ENCODE data around the gene MRFAP1L1.

Gene MRFAP1L1

GRCh38 chr4:6716018-6716911 is 6.6 kb upstream of the MRFAP1L1 start, which contains the start of gene BLOC1S4:
TSS of gene BLOC1S4 (plus strand) at chr4:6716174. CDS start at chr4:6716210, 36 bp downstream.
- Mint-ChIP-seq H3K36me3 (peaks cover 4% of the 10 kb centered on the region), H3K4me3 (peak within 1 kb of the TSS; percentile 97), H3K9me3 (no peaks in the 10 kb centered on the region), H3K4me1 (peaks cover 15% of the 10 kb centered on the region), H3K27me3 (no peaks in the 10 kb centered on the region), H3K27ac (peak within 1 kb of the TSS; percentile 94)
- peak; percentile 85 for ATAC-seq (ENCODE audit: low read depth)
- DNase-seq (ENCODE audit: low spot score in 2 of 2) = peak; percentile 85 to 88

DNA sequence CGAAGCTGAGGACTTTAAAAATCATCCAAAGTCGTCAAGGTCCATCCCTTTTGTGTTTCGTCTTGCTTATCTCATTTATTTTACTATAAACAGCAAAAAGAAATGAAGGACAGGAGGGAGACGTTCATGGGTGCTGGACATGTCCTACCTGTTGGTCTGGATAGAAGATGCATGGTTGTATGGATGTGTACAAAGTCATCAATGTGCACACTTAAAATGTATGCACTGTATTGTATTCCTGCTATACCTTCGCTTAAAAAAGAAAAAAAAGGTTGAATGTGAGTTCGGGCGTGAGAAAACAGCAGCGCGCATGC is 6.0 kb upstream of the MRFAP1L1 start:
- peak overlapping the region; percentile 94 for H3K27ac Mint-ChIP-seq
- DNase-seq (ENCODE audit: low spot score in 2 of 2) (no peak), ATAC-seq (ENCODE audit: low read depth) (no peak)
- H3K36me3 Mint-ChIP-seq = peaks cover 4% of the 10 kb centered on the region
- H3K9me3 Mint-ChIP-seq = no peaks in the 10 kb centered on the region
- H3K4me1 Mint-ChIP-seq = peaks cover 18% of the 10 kb centered on the region
- H3K27me3 Mint-ChIP-seq = no peaks in the 10 kb centered on the region
- peak overlapping the region; percentile 97 for H3K4me3 Mint-ChIP-seq

- Mint-ChIP-seq H3K9me3 (no peaks in the 10 kb centered on the region), H3K4me1 (peaks cover 19% of the 10 kb centered on the region), H3K27ac (no peak overlapping the region), H3K27me3 (no peaks in the 10 kb centered on the region), H3K36me3 (peaks cover 4% of the 10 kb centered on the region), H3K4me3 (no peak overlapping the region)
- DNase-seq (ENCODE audit: low spot score in 2 of 2) = no peak
- no peak for ATAC-seq (ENCODE audit: low read depth)
Observed at GRCh38 chr4:6714954-6715353, 5.3 kb upstream of the MRFAP1L1 start.

DNA sequence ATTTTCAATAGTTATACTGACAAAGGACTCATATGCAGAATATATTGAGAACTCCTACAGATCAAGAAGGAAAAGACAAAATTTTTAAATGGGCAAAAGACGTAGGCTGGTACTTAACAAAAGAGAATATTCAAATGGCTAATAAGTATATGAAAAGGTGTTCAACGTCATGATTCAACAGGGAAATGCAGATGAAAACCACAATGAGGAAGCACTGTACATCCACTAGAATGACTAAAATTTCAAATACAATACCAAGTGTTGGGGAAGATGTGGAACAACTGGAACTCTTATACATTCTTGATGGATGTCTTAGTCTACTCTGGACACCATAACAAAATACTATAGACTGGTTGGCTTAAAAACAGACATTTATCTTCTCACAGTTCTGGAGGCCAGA is 1.3 kb upstream of the MRFAP1L1 start:
- H3K4me3 Mint-ChIP-seq = peak overlapping the region; percentile 31
- ATAC-seq (ENCODE audit: low read depth) = no peak
- H3K27ac Mint-ChIP-seq = no peak overlapping the region
- peaks cover 35% of the 10 kb centered on the region for H3K4me1 Mint-ChIP-seq
- H3K36me3 Mint-ChIP-seq = peaks cover 19% of the 10 kb centered on the region
- no peak for DNase-seq (ENCODE audit: low spot score in 2 of 2)
- H3K27me3 Mint-ChIP-seq = no peaks in the 10 kb centered on the region
- H3K9me3 Mint-ChIP-seq = peaks cover 2% of the 10 kb centered on the region

DNA sequence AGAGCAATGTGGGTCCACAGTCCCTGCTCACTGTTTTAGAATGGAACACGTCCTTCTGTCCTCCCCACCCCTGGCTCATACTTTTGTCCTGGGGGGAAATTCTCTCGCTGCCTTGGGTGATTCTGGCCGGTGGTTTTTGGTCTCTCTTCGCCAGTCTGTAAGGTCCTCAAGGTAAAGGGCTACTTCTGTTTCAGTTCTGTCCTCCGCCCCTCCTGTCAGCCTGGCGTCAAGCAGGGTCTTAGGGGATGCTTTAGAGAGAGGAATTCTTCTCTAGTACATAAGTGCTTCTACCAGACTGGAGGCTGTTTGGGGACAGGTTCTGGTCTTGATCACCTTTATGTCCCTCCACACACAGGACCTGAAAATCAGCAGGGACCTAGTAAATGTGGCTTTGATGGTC is 617 bp upstream of the MRFAP1L1 start:
- Mint-ChIP-seq H3K4me1 (peaks cover 35% of the 10 kb centered on the region), H3K27ac (peak overlapping the region; percentile 91), H3K27me3 (no peaks in the 10 kb centered on the region), H3K4me3 (peak overlapping the region; percentile 96), H3K36me3 (peaks cover 23% of the 10 kb centered on the region), H3K9me3 (peaks cover 2% of the 10 kb centered on the region)
- ATAC-seq (ENCODE audit: low read depth) = no peak
- no peak for DNase-seq (ENCODE audit: low spot score in 2 of 2)

GRCh38 chr4:6706173-6706572 is 3.5 kb downstream of the MRFAP1L1 start:
- Mint-ChIP-seq H3K36me3 (peaks cover 30% of the 10 kb centered on the region), H3K4me1 (peaks cover 43% of the 10 kb centered on the region), H3K4me3 (no peak overlapping the region), H3K9me3 (peaks cover 2% of the 10 kb centered on the region), H3K27me3 (no peaks in the 10 kb centered on the region), H3K27ac (no peak overlapping the region)
- DNase-seq (ENCODE audit: low spot score in 2 of 2) (no peak), ATAC-seq (ENCODE audit: low read depth) (no peak)

- Mint-ChIP-seq H3K27me3 (no peaks in the 10 kb centered on the region), H3K4me1 (peaks cover 41% of the 10 kb centered on the region), H3K4me3 (no peak overlapping the region), H3K36me3 (peaks cover 32% of the 10 kb centered on the region), H3K9me3 (peaks cover 2% of the 10 kb centered on the region), H3K27ac (no peak overlapping the region)
- ATAC-seq (ENCODE audit: low read depth) = no peak
- DNase-seq (ENCODE audit: low spot score in 2 of 2) = no peak
Observed at GRCh38 chr4:6705646-6706045, 4.0 kb downstream of the MRFAP1L1 start.

DNA sequence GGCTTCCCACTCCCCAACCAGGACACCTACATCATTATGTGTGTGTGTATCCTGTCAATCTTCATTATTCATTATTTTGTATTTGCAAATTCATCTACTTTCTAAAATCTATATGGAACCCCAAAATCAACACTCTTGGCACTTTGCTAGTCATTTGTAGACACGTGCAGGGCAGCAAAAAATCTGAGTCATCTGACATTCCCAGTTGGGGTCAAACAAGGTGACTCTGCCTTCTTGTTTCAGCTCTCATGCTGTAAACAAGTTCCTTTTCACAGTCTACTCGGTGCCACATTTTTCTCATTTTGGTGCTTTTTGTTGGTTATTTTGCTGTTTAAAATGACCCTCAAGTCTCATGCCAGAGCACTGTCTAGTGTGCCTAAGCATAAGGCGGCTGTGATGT is 5.9 kb downstream of the MRFAP1L1 start:
- DNase-seq (ENCODE audit: low spot score in 2 of 2) = no peak
- H3K9me3 Mint-ChIP-seq = peaks cover 2% of the 10 kb centered on the region
- peaks cover 33% of the 10 kb centered on the region for H3K36me3 Mint-ChIP-seq
- peaks cover 32% of the 10 kb centered on the region for H3K4me1 Mint-ChIP-seq
- H3K4me3 Mint-ChIP-seq = no peak overlapping the region
- H3K27me3 Mint-ChIP-seq = no peaks in the 10 kb centered on the region
- no peak for ATAC-seq (ENCODE audit: low read depth)
- peak overlapping the region; percentile 3 for H3K27ac Mint-ChIP-seq

GRCh38 chr4:6702761-6703160 is 6.9 kb downstream of the MRFAP1L1 start:
- no peaks in the 10 kb centered on the region for H3K9me3 Mint-ChIP-seq
- peaks cover 31% of the 10 kb centered on the region for H3K36me3 Mint-ChIP-seq
- DNase-seq (ENCODE audit: low spot score in 2 of 2) = no peak
- no peaks in the 10 kb centered on the region for H3K27me3 Mint-ChIP-seq
- H3K4me1 Mint-ChIP-seq = peaks cover 24% of the 10 kb centered on the region
- H3K27ac Mint-ChIP-seq = no peak overlapping the region
- ATAC-seq (ENCODE audit: low read depth) = no peak
- H3K4me3 Mint-ChIP-seq = no peak overlapping the region

DNA sequence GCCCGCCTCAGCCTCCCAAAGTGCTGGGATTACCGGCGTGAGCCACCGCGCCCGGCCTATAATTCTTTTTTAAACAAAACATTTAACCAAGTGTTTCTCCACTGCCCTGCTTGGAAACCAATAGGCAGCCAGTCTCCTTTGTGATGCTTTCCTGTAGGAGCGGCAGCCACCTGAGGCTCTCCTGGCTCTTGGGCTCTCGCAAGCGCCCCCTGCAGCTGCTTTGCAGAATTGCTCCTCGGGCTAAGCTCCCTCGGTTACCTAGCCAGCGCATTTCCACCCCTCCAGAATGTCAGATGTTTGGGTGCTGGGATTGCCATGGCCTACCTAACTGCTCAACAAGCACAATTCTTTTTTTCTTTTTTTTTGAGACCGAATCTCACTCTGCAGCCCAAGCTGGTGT is 8.3 kb downstream of the MRFAP1L1 start:
- H3K9me3 Mint-ChIP-seq = no peaks in the 10 kb centered on the region
- H3K27me3 Mint-ChIP-seq = no peaks in the 10 kb centered on the region
- peaks cover 18% of the 10 kb centered on the region for H3K4me1 Mint-ChIP-seq
- DNase-seq (ENCODE audit: low spot score in 2 of 2) = no peak
- H3K4me3 Mint-ChIP-seq = no peak overlapping the region
- no peak for ATAC-seq (ENCODE audit: low read depth)
- H3K27ac Mint-ChIP-seq = no peak overlapping the region
- H3K36me3 Mint-ChIP-seq = peaks cover 21% of the 10 kb centered on the region

GRCh38 chr4:6699903-6700302 is 9.8 kb downstream of the MRFAP1L1 start:
- ATAC-seq (ENCODE audit: low read depth) (no peak), DNase-seq (ENCODE audit: low spot score in 2 of 2) (no peak)
- Mint-ChIP-seq H3K36me3 (peaks cover 17% of the 10 kb centered on the region), H3K4me3 (no peak overlapping the region), H3K9me3 (no peaks in the 10 kb centered on the region), H3K27me3 (no peaks in the 10 kb centered on the region), H3K27ac (no peak overlapping the region), H3K4me1 (peaks cover 13% of the 10 kb centered on the region)

DNA sequence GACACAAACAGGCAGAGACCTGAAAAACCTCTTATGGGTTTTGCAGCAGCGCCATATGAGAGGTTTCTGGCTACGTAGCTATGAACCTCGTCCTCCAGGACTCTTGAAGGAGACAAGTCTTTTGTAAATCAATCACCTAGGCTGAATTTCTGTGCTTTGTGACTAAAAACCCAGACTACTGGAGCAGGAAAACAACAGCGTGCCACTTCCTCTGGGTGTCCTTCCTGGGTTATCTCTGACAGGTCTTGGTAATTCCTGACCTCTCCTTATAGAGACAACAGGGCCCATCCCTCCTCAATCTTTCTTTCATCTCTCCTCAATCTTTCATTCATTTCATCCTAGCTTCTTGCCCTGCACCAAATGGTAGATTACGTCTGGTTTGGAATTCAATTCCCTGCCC is 10.3 kb downstream of the MRFAP1L1 start:
- no peaks in the 10 kb centered on the region for H3K9me3 Mint-ChIP-seq
- peaks cover 14% of the 10 kb centered on the region for H3K4me1 Mint-ChIP-seq
- H3K4me3 Mint-ChIP-seq = no peak overlapping the region
- no peak for ATAC-seq (ENCODE audit: low read depth)
- peaks cover 15% of the 10 kb centered on the region for H3K36me3 Mint-ChIP-seq
- no peaks in the 10 kb centered on the region for H3K27me3 Mint-ChIP-seq
- DNase-seq (ENCODE audit: low spot score in 2 of 2) = no peak
- H3K27ac Mint-ChIP-seq = no peak overlapping the region

DNA sequence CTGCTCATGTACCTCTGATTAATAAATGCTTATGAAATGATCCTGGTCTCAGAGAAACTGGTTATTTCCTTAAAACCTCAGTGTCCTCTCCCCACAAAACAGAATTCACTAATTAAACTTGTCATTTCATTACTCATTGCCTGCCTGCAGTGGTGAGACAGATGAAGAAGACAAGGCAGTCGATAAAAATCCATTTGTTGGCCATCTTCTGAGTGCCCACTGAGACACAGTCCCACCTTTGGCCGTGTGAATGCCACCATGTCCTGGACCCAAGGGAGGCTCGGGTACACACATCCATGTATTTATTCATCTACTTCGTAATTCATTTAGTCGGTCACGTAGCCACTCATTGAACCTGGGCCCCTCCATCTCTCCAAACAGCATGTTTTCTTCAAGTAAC is 12.5 kb downstream of the MRFAP1L1 start:
- H3K9me3 Mint-ChIP-seq = no peaks in the 10 kb centered on the region
- DNase-seq (ENCODE audit: low spot score in 2 of 2) = no peak
- no peak for ATAC-seq (ENCODE audit: low read depth)
- H3K4me1 Mint-ChIP-seq = peaks cover 8% of the 10 kb centered on the region
- no peak overlapping the region for H3K4me3 Mint-ChIP-seq
- H3K27ac Mint-ChIP-seq = no peak overlapping the region
- H3K36me3 Mint-ChIP-seq = peaks cover 15% of the 10 kb centered on the region
- H3K27me3 Mint-ChIP-seq = no peaks in the 10 kb centered on the region

DNA sequence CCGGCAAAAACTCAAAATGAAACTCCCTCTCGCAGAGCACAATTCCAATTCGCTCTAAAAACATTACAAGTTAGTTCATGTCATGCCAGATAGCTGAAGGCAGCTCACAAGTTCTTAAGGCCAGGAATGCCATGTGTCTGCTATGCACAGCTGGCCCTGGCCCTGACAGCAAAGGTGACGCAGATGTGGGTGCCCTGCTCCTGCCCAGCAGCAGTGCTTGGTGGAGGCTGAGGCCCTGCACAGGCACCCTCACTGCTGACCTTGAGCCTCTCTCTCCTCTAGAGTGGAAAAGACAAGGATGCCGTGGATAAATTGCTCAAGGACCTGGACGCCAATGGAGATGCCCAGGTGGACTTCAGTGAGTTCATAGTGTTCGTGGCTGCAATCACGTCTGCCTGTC is 13.1 kb downstream of the MRFAP1L1 start:
- no peaks in the 10 kb centered on the region for H3K27me3 Mint-ChIP-seq
- H3K9me3 Mint-ChIP-seq = no peaks in the 10 kb centered on the region
- H3K4me1 Mint-ChIP-seq = peaks cover 8% of the 10 kb centered on the region
- DNase-seq (ENCODE audit: low spot score in 2 of 2) = no peak
- no peak for ATAC-seq (ENCODE audit: low read depth)
- H3K27ac Mint-ChIP-seq = peak overlapping the region; percentile 22
- peaks cover 15% of the 10 kb centered on the region for H3K36me3 Mint-ChIP-seq
- H3K4me3 Mint-ChIP-seq = no peak overlapping the region

All from memory B cell (primary cell).